Activated naive CD8-positive, alpha-beta T cell treated with anti-CD3 and anti-CD28 coated beads, Interleukin-2, amount 50 U/mL, for 16 hours (primary cell): Measurements from ENCODE around the gene NPTN.

ENCODE experiments used
- DNase-seq: peaks from one replicate; pipeline ENCODE4 v3.0.0-alpha.2; 2020; ENCODE audit warnings: low read depth, low spot score

Gene NPTN

GRCh38 chr15:73632670-73633058 lies 525 bp downstream of the NPTN start:
- no peak for DNase-seq

DNA sequence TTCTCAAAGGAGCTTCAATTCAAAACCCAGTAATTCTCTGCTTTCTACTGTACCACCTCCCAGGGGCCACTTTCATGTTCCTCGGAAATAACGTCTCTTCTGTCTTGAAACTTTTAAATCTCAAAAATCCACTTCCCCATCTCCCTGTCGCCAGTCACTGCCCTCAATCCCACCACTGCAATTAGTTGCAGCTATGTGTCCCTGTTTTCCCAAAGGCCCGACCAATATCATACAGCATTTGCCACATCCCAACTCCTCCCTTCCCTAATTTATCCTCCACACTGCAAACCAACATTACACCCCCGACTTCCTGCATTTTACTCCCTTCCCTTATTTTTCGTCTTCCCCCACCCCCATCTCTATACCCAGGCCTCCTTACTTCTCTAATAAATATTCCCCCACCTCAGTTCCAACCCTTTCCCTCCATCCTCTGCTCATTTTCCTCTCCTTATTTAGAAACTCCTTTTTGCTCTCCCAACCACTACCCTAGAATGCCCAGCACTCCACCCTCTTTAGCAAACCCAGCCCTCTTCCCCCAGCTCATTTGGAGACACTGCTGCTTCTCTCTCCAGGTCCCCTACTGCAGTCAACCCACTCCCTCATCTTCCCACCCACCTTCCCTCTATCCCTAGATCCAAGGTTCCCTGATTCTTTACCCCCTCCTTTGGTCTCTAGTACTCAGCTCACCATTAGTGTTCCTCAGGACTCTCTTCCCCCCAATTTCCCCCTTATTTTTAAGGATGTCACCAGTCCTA lies 1.1 kb downstream of the NPTN start:
- no peak for DNase-seq

DNA sequence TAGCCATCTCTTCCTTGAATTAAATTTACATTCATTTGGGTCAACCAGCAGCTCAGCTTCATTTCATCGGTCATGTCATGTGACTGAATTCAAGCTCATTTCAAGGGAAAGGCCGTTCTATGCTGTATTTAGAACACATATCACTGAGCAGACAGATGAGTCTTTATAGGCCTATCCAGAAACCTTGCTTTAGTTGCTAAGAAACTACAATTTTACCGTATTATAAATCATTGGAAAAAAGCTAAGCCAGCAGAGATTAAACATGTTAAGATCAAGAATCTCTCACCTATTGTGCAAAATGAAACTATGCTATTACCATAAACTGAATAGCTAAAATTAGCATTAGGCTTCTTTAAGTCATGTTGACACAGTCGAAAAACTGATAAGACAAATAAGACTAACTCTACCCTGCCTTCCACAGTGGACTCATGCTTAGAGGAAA lies 2.2 kb downstream of the NPTN start:
- DNase-seq = no peak

DNA sequence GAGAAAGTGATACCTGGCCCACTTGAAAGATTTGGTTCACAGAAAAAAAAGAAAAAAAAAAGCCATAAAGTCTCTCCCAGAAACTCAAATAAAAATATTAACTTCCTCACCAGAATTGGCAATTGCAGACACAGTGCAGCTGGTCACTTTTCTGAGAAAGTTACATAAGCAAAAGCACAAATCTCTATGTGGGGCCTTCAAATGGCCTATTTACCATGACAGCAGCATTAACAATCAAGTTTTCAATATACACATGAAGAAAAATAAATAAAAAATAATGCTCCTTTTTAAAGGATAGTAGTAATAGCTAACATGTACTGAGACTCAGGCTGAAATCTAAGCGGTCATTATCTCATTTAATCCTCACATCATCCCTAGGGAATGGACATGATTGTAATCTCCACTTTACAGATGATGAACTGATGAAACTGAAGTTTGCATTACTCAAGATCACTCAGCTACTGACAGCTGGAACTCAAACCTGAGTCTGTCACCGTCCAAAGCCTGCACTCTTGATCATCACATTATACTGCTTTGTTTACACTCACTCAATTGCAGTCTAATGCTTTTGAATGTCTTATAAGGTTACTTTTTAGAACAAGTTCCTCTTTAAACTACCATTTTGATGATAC lies 3.3 kb downstream of the NPTN start:
- no peak for DNase-seq

- no peak for DNase-seq
Measured at GRCh38 chr15:73628976-73629797, 4.0 kb downstream of the NPTN start.

- no peak for DNase-seq
Measured at GRCh38 chr15:73628102-73628501, 5.1 kb downstream of the NPTN start.

DNA sequence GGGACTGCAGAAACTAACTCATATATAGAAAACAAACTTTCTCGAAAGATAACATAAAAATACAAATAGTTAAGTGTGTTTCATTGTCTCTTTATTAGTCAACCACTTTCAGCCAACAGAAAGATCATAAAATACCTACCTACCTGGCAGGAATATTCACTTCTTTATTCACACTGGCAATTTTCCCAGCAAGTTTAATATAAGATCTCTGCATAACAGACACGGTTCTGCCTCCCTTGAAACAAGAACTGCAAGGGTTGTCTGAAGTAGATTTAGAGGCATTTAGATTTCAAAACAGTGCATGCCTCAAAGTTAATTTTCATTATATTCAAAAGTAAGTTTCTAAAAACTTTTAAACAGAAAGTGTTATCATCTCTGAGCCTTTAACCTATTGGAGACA lies 7.1 kb downstream of the NPTN start:
- DNase-seq = no peak

DNA sequence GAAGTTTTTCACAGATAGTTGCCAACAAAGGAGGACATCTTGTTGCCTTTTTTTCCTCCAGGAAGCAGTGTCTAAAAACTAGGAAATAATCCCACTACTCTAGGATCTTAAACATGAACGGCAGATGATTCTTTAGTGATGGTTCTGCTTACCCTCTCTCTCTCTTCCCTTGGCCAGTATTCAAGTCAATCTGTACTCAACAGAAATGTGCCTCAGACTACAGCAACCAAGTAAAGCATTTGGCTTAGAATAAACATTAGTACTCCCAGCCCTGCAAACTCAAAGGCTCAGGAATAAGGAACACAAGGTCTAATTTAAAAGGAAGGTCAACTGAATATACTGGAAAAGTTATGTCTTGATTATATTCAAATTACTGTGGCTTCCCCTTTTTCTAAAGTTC lies 8.7 kb downstream of the NPTN start:
- DNase-seq = no peak

- DNase-seq = no peak
Measured at GRCh38 chr15:73621286-73621826, 11.8 kb downstream of the NPTN start.

- DNase-seq = no peak
Measured at GRCh38 chr15:73620078-73620477, 13.1 kb downstream of the NPTN start.

GRCh38 chr15:73617913-73618312 lies 15.3 kb downstream of the NPTN start:
- DNase-seq = no peak

- DNase-seq = no peak
Measured at GRCh38 chr15:73617301-73617831, 15.8 kb downstream of the NPTN start.

DNA sequence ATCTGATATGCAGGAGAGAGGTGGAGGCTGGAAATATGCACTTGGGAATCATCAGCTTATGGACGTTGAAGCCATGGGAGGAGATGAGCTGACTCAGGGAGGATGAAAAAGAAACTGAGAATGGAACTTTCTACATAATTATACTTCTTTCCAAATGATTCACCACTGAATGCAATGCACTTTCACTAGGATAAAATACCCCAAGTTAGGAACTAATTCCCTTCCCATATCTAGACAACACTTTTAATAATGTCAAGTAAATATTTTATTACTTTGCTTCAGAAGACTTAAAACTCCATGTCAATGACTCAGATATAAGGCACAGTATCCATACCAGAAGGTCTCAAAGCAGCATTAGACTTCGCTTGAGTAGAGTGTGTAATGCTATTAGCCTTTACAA lies 24.2 kb downstream of the NPTN start:
- DNase-seq = no peak

DNA sequence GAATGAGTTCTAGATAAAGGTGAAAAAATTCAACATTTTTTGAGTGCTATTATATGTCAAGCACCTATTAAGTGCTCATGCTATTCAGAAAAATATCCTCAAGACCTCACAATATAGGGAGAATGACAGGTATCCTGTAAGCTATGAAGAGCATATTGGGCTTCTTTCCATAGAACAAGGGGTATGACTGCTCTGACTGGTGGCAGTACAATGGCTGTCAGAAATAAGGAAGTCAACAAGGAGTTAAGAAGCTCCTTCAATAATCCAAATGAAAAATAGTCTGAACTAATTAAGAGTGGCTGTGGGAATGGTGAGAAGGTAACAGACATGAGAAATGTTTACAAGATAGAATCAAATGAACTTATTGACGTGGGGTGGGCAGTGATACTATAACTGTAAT lies 24.7 kb downstream of the NPTN start:
- no peak for DNase-seq

- no peak for DNase-seq
Measured at GRCh38 chr15:73607843-73608242, 25.3 kb downstream of the NPTN start.

DNA sequence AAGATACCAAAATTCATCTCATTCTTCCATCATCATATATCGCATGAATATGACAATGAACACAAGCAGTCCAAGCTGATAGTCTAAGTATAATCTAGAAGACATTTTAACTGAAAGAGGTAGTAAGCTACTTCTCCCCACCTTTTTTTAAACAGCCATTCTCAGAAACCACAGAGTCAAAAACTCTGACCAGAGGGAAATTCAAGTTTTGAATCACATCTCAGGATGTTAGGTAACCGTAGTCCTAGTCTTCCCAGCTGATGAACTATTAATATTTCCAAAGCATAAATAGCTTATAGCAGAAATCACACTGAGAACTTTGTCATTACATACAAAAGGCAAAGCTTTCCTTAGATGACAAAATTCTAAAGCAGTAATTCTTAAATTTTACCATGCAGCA lies 25.8 kb downstream of the NPTN start:
- DNase-seq = no peak

DNA sequence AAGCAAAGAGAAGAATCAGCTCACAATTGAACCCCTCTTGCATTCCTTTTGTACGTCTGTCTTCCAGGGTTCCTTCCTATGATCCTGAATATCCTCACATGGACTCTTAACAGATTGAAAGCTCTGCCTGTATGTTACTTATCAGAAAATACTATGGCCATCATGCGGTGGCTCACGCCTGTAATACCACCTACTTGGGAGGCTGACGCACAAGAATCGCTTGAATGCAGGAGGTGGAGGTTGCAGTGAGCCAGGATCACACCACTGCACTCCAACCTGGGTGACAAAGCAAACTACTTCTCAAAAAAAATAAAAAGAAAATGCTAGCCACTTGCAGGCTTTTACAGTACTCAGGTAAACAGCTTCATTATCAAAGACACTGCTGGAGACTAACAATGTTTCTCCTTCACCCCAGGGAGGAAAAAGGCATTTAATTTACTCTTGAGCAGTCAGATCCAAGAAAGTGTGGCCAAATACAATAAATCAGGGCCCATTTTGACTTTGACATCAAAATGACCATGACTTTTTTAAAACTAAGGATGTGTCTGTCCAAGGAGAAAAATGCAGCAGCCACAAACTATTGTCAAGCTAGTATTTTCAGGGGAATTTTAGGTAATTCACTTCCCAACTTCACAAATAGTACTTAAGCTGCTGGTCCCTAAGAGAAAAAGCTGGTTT lies 27.3 kb downstream of the NPTN start:
- no peak for DNase-seq

GRCh38 chr15:73604477-73604876 lies 28.7 kb downstream of the NPTN start:
- no peak for DNase-seq

DNA sequence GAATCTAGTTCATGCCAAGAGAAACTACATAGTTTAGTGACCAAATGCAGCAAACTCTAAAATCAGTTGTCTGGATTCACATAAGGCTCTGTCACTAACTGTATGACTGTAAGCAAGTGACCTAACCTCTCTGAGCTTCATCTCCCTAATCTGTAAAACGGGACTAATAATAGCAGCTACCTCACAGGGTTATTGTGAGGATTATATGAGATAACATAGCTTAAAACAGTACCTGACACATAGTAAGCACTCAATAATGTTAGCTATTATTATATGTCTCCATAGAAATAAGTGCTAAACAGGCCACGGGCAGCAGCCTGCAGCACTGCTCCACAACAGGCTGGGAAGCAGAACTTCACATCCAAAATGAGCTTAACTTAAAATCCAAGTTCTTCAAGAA lies 30.2 kb downstream of the NPTN start:
- DNase-seq = no peak

GRCh38 chr15:73602446-73602843 lies 30.7 kb downstream of the NPTN start:
- no peak for DNase-seq
